ENCODE measurements around the gene MBD3L1. TPM values are rescaled to one million over a fixed set of nuclear protein-coding genes. Genes with fewer than 3 reads are reported as not detected.

Gene MBD3L1
- total RNA-seq, 1 experiment from 2014 or later, result not detected

DNA sequence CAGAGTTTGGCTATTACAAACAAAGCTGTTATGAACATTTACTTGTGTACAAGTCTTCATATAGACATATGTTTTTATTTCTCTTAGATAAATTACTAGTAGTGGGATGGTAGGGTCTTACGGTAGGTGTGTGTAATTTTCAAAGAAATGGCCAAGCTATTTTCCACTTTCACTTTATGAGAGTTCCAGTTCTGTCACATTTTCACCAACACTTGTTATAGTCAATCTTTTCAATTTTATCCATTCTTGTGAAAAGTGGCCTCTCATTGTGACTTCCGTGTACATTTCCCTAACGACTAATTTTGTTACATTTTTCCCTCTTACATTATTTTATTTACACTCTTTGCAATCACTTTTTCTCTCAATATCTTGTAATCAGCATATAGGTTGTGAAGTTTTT, 18.3 kb downstream of the MBD3L1 start:
- Histone ChIP-seq H3K27me3 (peaks cover 9% of the 10 kb centered on the region; the same call in 1 of the 2 replicates), H3K36me3 (no peaks in the 10 kb centered on the region)
- no peak for DNase-seq

GRCh38 chr19:8858260-8858659, 26.1 kb downstream of the MBD3L1 start:
- Histone ChIP-seq H3K4me3 (no peak overlapping the region), H3K9me3 (no peaks in the 10 kb centered on the region; the same call in 1 of the 2 replicates), H3K27me3 (peaks cover 18% of the 10 kb centered on the region), H3K36me3 (no peaks in the 10 kb centered on the region)
- DNase-seq, result no peak

More for the DNA sequence above, 18.3 kb downstream of the MBD3L1 start:
- peaks cover 9% of the 10 kb centered on the region for H3K9me3 ChIP-seq
- H3K4me3 ChIP-seq, result no peak overlapping the region

GRCh38 chr19:8866344-8866743, 34.2 kb downstream of the MBD3L1 start:
- H3K4me3 ChIP-seq, result no peak overlapping the region
- no peaks in the 10 kb centered on the region; the same call in 1 of the 2 replicates for H3K9me3 ChIP-seq
- H3K27me3 ChIP-seq, result peaks cover 16% of the 10 kb centered on the region
- H3K36me3 ChIP-seq, result no peaks in the 10 kb centered on the region
- no peak for DNase-seq

- Histone ChIP-seq H3K9me3 (peaks cover 7% of the 10 kb centered on the region), H3K36me3 (no peaks in the 10 kb centered on the region), H3K4me3 (no peak overlapping the region), H3K27me3 (peaks cover 2% of the 10 kb centered on the region)
- DNase-seq, result peak; percentile 52
These were observed 45.9 kb downstream of the MBD3L1 start for GRCh38 chr19:8877854-8878705.

- no peaks in the 10 kb centered on the region for H3K36me3 ChIP-seq
- no peak for DNase-seq
- peaks cover 7% of the 10 kb centered on the region; the same call in 1 of the 2 replicates for H3K9me3 ChIP-seq
- no peaks in the 10 kb centered on the region; the same call in 1 of the 2 replicates for H3K27me3 ChIP-seq
- H3K4me3 ChIP-seq, result no peak overlapping the region
These were observed 48.8 kb downstream of the MBD3L1 start for GRCh38 chr19:8880868-8881488.

DNA sequence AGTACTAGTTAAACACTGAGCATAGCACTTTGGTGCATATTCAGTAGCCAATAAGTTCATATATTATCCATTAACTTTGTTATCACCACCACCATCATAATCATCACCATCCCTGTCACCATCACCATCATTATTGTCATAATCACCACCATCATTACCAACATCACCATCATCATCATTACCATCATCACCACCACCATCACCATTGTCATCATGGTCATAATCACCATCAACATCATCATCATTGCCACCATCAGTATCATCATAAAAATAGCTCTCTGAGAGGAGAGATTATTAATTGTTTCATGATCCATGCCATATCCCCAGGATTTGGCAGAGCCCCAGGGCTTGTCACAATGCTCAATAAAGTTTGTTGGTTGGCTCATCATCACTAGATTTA, 49.3 kb downstream of the MBD3L1 start:
- no peaks in the 10 kb centered on the region; the same call in 1 of the 2 replicates for H3K27me3 ChIP-seq
- DNase-seq, result no peak
- H3K36me3 ChIP-seq, result no peaks in the 10 kb centered on the region
- H3K9me3 ChIP-seq, result peaks cover 7% of the 10 kb centered on the region; the same call in 1 of the 2 replicates
- H3K4me3 ChIP-seq, result no peak overlapping the region

GRCh38 chr19:8884416-8884815, 52.2 kb downstream of the MBD3L1 start:
- H3K9me3 ChIP-seq, result no peaks in the 10 kb centered on the region; the same call in 1 of the 2 replicates
- DNase-seq, result no peak
- no peak overlapping the region for H3K4me3 ChIP-seq
- no peaks in the 10 kb centered on the region for H3K36me3 ChIP-seq
- H3K27me3 ChIP-seq, result no peaks in the 10 kb centered on the region

DNA sequence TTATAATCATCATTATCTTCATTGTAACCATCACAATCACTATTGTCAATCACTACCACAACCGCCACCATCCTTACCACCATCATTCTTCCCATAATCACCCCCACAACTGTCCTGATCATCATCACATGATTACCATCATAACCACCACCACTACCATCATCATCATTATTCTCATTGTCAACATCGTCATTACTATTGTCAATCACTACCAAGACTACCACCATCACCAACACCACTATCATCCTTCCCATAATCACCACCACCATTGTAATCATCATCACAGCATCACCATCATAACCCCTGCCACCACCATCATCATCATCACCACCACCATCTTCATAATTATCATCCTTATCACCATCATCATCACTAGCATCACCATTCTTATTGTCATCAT, 55.2 kb downstream of the MBD3L1 start:
- Histone ChIP-seq H3K9me3 (no peaks in the 10 kb centered on the region), H3K4me3 (no peak overlapping the region), H3K36me3 (no peaks in the 10 kb centered on the region), H3K27me3 (no peaks in the 10 kb centered on the region)
- no peak for DNase-seq

DNA sequence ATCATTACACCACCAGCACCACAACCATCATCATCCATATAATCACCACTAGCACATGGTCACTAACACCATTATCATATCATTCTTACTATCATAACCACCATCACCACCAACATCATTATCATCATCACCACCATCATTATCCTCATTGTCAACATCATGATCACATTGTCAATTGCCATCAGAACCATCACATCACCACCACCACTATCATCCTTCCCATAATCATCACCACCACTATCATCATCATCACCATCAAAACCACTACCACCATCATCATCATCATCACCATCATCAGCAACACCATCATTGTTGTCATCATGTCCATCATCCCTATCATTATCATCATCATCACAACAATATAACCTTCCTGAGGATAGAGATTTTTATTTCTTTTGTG, 58.1 kb downstream of the MBD3L1 start:
- Histone ChIP-seq H3K36me3 (no peaks in the 10 kb centered on the region), H3K9me3 (no peaks in the 10 kb centered on the region), H3K27me3 (no peaks in the 10 kb centered on the region), H3K4me3 (no peak overlapping the region)
- DNase-seq, result no peak

Other genes with a start within 250 kb of the MBD3L1 start
- gene ADAMTS10, start 221.7 kb upstream of the MBD3L1 start, total RNA-seq (2014; rRNA removed; shearing (Covaris generic); ENCODE audit: low replicate concordance), result 4.7 and 17.0 TPM in 2 replicates
- not detected in 2 replicates for gene NFILZ, start 201.7 kb upstream of the MBD3L1 start, total RNA-seq (2014; rRNA removed; shearing (Covaris generic); ENCODE audit: low replicate concordance)
- gene ACTL9, start 133.6 kb upstream of the MBD3L1 start, total RNA-seq (2014; rRNA removed; shearing (Covaris generic); ENCODE audit: low replicate concordance), result not detected in 2 replicates
- gene OR2Z1, start 110.7 kb upstream of the MBD3L1 start, total RNA-seq (2014; rRNA removed; shearing (Covaris generic); ENCODE audit: low replicate concordance), result not detected in 2 replicates
- gene ZNF558, start 73 bp upstream of the MBD3L1 start, total RNA-seq (2014; rRNA removed; shearing (Covaris generic); ENCODE audit: low replicate concordance), result 25.5 and 30.4 TPM in 2 replicates
- gene MUC16, start 178.0 kb downstream of the MBD3L1 start, total RNA-seq (2014; rRNA removed; shearing (Covaris generic); ENCODE audit: low replicate concordance), result not detected in 2 replicates

All from MG63 (cell line).